Neuronal stem cell (in vitro differentiated cells): ENCODE data around the gene IGF2BP3.

ENCODE experiments used
- DNase-seq: peaks from one replicate; pipeline ENCODE4 v3.0.0-alpha.2; 2013; ENCODE audit warnings: low spot score
- H2AFZ ChIP-seq: one replicate; pipeline ENCODE4 v1.6.1; 2013; ENCODE audit warnings: mild to moderate bottlenecking, low read length, inconsistent platforms
- H2AK5ac ChIP-seq: 2 replicates; pipeline ENCODE4 v1.6.1; 2013; ENCODE audit warnings: low read depth, mild to moderate bottlenecking, inconsistent platforms, low read length, moderate library complexity, mixed read lengths
- H2BK120ac ChIP-seq: 2 replicates; pipeline ENCODE4 v1.6.1; 2013; ENCODE audit warnings: low read depth, mild to moderate bottlenecking, inconsistent platforms, low read length, moderate library complexity, mixed read lengths
- H2BK12ac ChIP-seq: one replicate; pipeline ENCODE4 v1.6.1; 2013; ENCODE audit warnings: low read length, inconsistent platforms
- H2BK15ac ChIP-seq: 2 replicates; pipeline ENCODE4 v1.6.1; 2013; ENCODE audit warnings: mild to moderate bottlenecking, low read length, inconsistent platforms, mixed read lengths
- H2BK5ac ChIP-seq: one replicate; pipeline ENCODE4 v1.6.1; 2013; ENCODE audit warnings: inconsistent platforms, mild to moderate bottlenecking, low read length, moderate library complexity
- H3K14ac ChIP-seq: one replicate; pipeline ENCODE4 v1.6.1; 2013; ENCODE audit warnings: low read length, inconsistent platforms
- H3K18ac ChIP-seq: 2 replicates; pipeline ENCODE4 v1.6.1; 2013; ENCODE audit warnings: low read length, inconsistent platforms
- H3K23ac ChIP-seq: 2 replicates; pipeline ENCODE4 v1.6.1; 2013; ENCODE audit warnings: low read depth, mild to moderate bottlenecking, mixed read lengths, low read length, inconsistent platforms; ENCODE audit not compliant: poor library complexity
- H3K27ac ChIP-seq: replicated peaks from 3 replicates; pipeline ENCODE4 v1.5.1; 2013; ENCODE audit warnings: low read length, inconsistent platforms
- H3K27me3 ChIP-seq, 3 experiments: 2 replicates each; pipeline ENCODE4 v1.6.1; 2013; ENCODE audit warnings: low read length in 3 of 3, mild to moderate bottlenecking in 2 of 3, inconsistent platforms in 1 of 3, low read depth in 1 of 3, mixed read lengths in 1 of 3, moderate library complexity in 1 of 3; ENCODE audit not compliant: control insufficient read depth in 3 of 3, insufficient read depth in 3 of 3
- H3K36me3 ChIP-seq, 2 donors: replicated peaks in 1 of 2; 2 replicates each; pipeline ENCODE4 v1.6.1; 2013; ENCODE audit warnings: low read length in 2 of 2; ENCODE audit not compliant: control insufficient read depth in 2 of 2, insufficient read depth in 2 of 2
- H3K4ac ChIP-seq: 2 replicates; pipeline ENCODE4 v1.6.1; 2013; ENCODE audit warnings: inconsistent platforms, mild to moderate bottlenecking, low read length, moderate library complexity
- H3K4me1 ChIP-seq, 2 donors: 1 replicate in 1 of 2; 2 replicates in 1 of 2; pipeline ENCODE4 v1.6.1; 2013; ENCODE audit warnings: low read length in 2 of 2, low read depth in 1 of 2; ENCODE audit not compliant: control insufficient read depth in 2 of 2, insufficient read depth in 1 of 2
- H3K4me2 ChIP-seq: one replicate; pipeline ENCODE4 v1.6.1; 2013; ENCODE audit warnings: mild to moderate bottlenecking, low read length, inconsistent platforms; ENCODE audit not compliant: insufficient read depth, poor library complexity, severe bottlenecking
- H3K4me3 ChIP-seq, 2 donors: 2 replicates each; pipeline ENCODE4 v1.5.1; 2013; ENCODE audit warnings: low read length in 2 of 2, mild to moderate bottlenecking in 2 of 2, inconsistent platforms in 1 of 2, moderate library complexity in 1 of 2
- H3K79me1 ChIP-seq: one replicate; pipeline ENCODE4 v1.6.1; 2013; ENCODE audit warnings: low read depth, mild to moderate bottlenecking, inconsistent platforms, low read length, moderate library complexity
- H3K9ac ChIP-seq: one replicate; pipeline ENCODE4 v1.6.1; 2013; ENCODE audit warnings: mild to moderate bottlenecking, low read depth, low read length, inconsistent platforms; ENCODE audit not compliant: poor library complexity
- H3K9me3 ChIP-seq, 2 donors: replicated peaks in 1 of 2; 2 replicates each; pipeline versions ENCODE3 to v1.6.1; 2013; ENCODE audit warnings: low read length in 2 of 2, mild to moderate bottlenecking in 2 of 2, inconsistent platforms in 1 of 2, low read depth in 1 of 2, mixed read lengths in 1 of 2, moderate library complexity in 1 of 2; ENCODE audit not compliant: control insufficient read depth in 2 of 2, insufficient read depth in 1 of 2
- H4K8ac ChIP-seq: one replicate; pipeline ENCODE4 v1.6.1; 2013; ENCODE audit warnings: low read depth, mild to moderate bottlenecking, inconsistent platforms, low read length, moderate library complexity
- H4K91ac ChIP-seq: one replicate; pipeline ENCODE4 v1.6.1; 2013; ENCODE audit warnings: low read length, low read depth, mild to moderate bottlenecking, inconsistent platforms; ENCODE audit not compliant: poor library complexity
- WGBS, 2 donors: extraction: QIAGEN DNeasy Blood & Tissue Kit; methylation state at CpG; one replicate each; pipeline ENCODE4 v1.1.7; 2013; ENCODE audit warnings: missing lambda C conversion rate in 2 of 2, mixed read lengths in 1 of 2; ENCODE audit not compliant: insufficient read length in 2 of 2, insufficient replicate concordance in 1 of 2; ENCODE audit errors: extremely low coverage in 2 of 2; 5-methylcytosine and 5-hydroxymethylcytosine counted together

The IGF2BP3 gene

GRCh38 chr7:23338439-23338838 is 131.9 kb downstream of the IGF2BP3 start:
- no CpG with 5 or more reads among the region's 2 CpGs for WGBS, 2 donors
- peaks cover 34 to 100% of the 10 kb centered on the region in 2 donors for H3K36me3 ChIP-seq
- no peak overlapping the region for H2BK5ac ChIP-seq

DNA sequence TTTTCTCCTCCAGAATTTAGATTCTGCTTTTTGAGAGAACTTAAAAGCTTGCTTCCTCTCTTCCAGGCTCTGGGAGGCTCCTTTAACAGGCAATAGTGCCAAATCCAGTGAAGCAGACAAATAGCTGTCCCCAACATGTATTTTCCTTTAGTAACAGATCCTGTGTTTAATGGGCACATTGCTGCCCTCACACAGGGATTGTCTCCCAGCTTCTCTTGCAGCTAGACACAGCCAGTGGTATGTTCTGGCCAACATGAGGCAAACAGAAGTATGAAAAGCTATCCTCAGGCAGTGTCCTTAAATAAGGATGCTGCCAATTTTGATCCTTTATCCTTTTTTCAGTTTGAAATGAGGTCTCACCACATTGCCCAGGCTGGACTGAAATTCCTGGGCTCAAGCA is 132.9 kb downstream of the IGF2BP3 start:
- H3K9ac ChIP-seq, result no peak overlapping the region
- H3K23ac ChIP-seq, result no peak overlapping the region
- no peak overlapping the region for H3K4ac ChIP-seq
- H3K4me2 ChIP-seq, result no peak overlapping the region
- H2AFZ ChIP-seq, result no peak overlapping the region
- H2BK120ac ChIP-seq, result no peak overlapping the region
- no peak overlapping the region for H4K8ac ChIP-seq
- H3K27ac ChIP-seq, result no peak overlapping the region
- H3K79me1 ChIP-seq, result peaks cover 1% of the 10 kb centered on the region
- H3K18ac ChIP-seq, result no peak overlapping the region
- H3K36me3 ChIP-seq, result peaks cover 36 to 100% of the 10 kb centered on the region in 2 donors
- H2BK5ac ChIP-seq, result no peak overlapping the region
- no peak overlapping the region for H2BK15ac ChIP-seq
- H3K4me3 ChIP-seq, result no peak overlapping the region
- peaks cover 6 to 7% of the 10 kb centered on the region in 2 donors for H3K9me3 ChIP-seq
- H3K4me1 ChIP-seq, result no peaks in the 10 kb centered on the region
- no peak overlapping the region for H2AK5ac ChIP-seq
- DNase-seq, result no peak
- no peak overlapping the region for H4K91ac ChIP-seq
- H2BK12ac ChIP-seq, result no peak overlapping the region
- no peak overlapping the region for H3K14ac ChIP-seq
- no peaks in the 10 kb centered on the region for H3K27me3 ChIP-seq

More at GRCh38 chr7:23338439-23338838, 131.9 kb downstream of the IGF2BP3 start:
- H3K27ac ChIP-seq, result no peak overlapping the region
- H3K23ac ChIP-seq, result no peak overlapping the region
- H3K14ac ChIP-seq, result no peak overlapping the region
- no peak overlapping the region for H3K9ac ChIP-seq
- peaks cover 6 to 7% of the 10 kb centered on the region in 2 donors for H3K9me3 ChIP-seq
- peaks cover 1% of the 10 kb centered on the region for H3K79me1 ChIP-seq
- no peak overlapping the region for H3K18ac ChIP-seq
- H2BK120ac ChIP-seq, result no peak overlapping the region
- H3K4me1 ChIP-seq, result no peaks in the 10 kb centered on the region
- H2BK12ac ChIP-seq, result no peak overlapping the region
- H3K4me2 ChIP-seq, result no peak overlapping the region
- H2AK5ac ChIP-seq, result no peak overlapping the region
- no peak overlapping the region for H4K91ac ChIP-seq
- no peak overlapping the region for H4K8ac ChIP-seq
- H3K4me3 ChIP-seq, result no peak overlapping the region
- no peak overlapping the region for H2BK15ac ChIP-seq
- no peaks in the 10 kb centered on the region for H3K27me3 ChIP-seq
- H2AFZ ChIP-seq, result no peak overlapping the region
- H3K4ac ChIP-seq, result no peak overlapping the region
- DNase-seq, result no peak

DNA sequence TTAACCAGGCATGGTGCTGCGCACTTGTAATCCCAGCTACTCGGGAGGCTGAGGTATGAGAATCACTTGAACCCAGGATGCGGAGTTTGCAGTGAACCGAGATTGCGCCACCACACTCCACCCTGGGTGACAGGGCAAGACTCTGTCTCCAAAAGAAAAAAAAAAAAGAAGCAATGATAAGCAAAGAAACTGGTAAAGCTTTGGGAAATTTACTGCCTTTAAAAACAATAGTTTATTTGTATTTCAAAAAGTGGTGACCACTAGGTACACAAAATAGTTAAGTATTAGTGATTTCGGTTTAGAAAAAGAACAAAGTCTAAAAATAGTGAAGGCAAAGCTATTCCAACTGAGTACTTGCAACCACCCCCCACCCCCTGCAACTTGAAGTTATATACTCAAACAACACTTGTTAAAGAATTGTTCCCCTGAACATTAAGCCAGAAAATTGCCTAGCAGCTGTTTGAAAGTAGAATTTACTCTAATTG is 133.4 kb downstream of the IGF2BP3 start:
- H2BK15ac ChIP-seq, result no peak overlapping the region
- H3K27ac ChIP-seq, result no peak overlapping the region
- peaks cover 1% of the 10 kb centered on the region for H3K79me1 ChIP-seq
- H3K36me3 ChIP-seq, result peaks cover 36 to 100% of the 10 kb centered on the region in 2 donors
- no peak overlapping the region for H3K4me3 ChIP-seq
- no peak for DNase-seq
- no peaks in the 10 kb centered on the region for H3K4me1 ChIP-seq
- no peaks in the 10 kb centered on the region for H3K27me3 ChIP-seq
- peaks cover 6 to 7% of the 10 kb centered on the region in 2 donors for H3K9me3 ChIP-seq
- H2AFZ ChIP-seq, result no peak overlapping the region
- H2AK5ac ChIP-seq, result no peak overlapping the region
- H3K4me2 ChIP-seq, result no peak overlapping the region
- H3K14ac ChIP-seq, result no peak overlapping the region
- no peak overlapping the region for H3K4ac ChIP-seq
- no peak overlapping the region for H3K9ac ChIP-seq
- no peak overlapping the region for H3K23ac ChIP-seq
- H2BK12ac ChIP-seq, result no peak overlapping the region
- no CpG with 5 or more reads among the region's 6 CpGs for WGBS, 2 donors
- no peak overlapping the region for H2BK120ac ChIP-seq
- no peak overlapping the region for H2BK5ac ChIP-seq
- H4K91ac ChIP-seq, result no peak overlapping the region
- no peak overlapping the region for H3K18ac ChIP-seq
- H4K8ac ChIP-seq, result no peak overlapping the region

- Histone ChIP-seq H3K27ac (no peak overlapping the region), H3K4ac (no peak overlapping the region), H2BK15ac (no peak overlapping the region), H2AK5ac (no peak overlapping the region), H3K79me1 (peaks cover 1% of the 10 kb centered on the region), H2BK12ac (no peak overlapping the region), H3K14ac (no peak overlapping the region), H3K18ac (no peak overlapping the region), H4K91ac (no peak overlapping the region), H4K8ac (no peak overlapping the region), H3K9me3 (peaks cover 6 to 7% of the 10 kb centered on the region in 2 donors), H3K23ac (no peak overlapping the region), H3K27me3 (no peaks in the 10 kb centered on the region), H3K4me2 (no peak overlapping the region), H3K36me3 (peaks cover 36 to 99% of the 10 kb centered on the region in 2 donors), H2BK5ac (no peak overlapping the region), H3K4me3 (no peak overlapping the region), H2BK120ac (no peak overlapping the region), H3K4me1 (no peaks in the 10 kb centered on the region), H2AFZ (no peak overlapping the region), H3K9ac (no peak overlapping the region)
- no peak for DNase-seq
- no CpG with 5 or more reads among the region's 3 CpGs for WGBS, 2 donors
Measured at GRCh38 chr7:23336086-23336485, 134.2 kb downstream of the IGF2BP3 start.
